OCI-LY3 (cell line): ENCODE results near the gene RNF113B.

ENCODE experiments used
- H2AFZ ChIP-seq: fragments of 200-600, 300-600 bp; shearing (Covaris generic); 2 replicates; pipeline ENCODE4 v1.6.0; 2014; ENCODE audit warnings: antibody characterized with exemption, low read depth, low read length
- H3K27ac ChIP-seq: fragments of 200-600, 300-600 bp; sonication (generic); 2 replicates; pipeline ENCODE4 v1.5.1; 2014; ENCODE audit warnings: mild to moderate bottlenecking, low read length, moderate library complexity, mixed read lengths
- H3K27me3 ChIP-seq: fragments of 200-600, 300-600 bp; sonication (generic); 2 replicates; pipeline ENCODE4 v1.6.1; 2014; ENCODE audit warnings: low read depth, low read length, mixed read lengths
- H3K36me3 ChIP-seq: fragments of 200-600, 300-600 bp; sonication (generic); replicated peaks from 2 replicates; pipeline ENCODE3; 2014; ENCODE audit warnings: low read depth, low read length, mixed read lengths
- H3K4me1 ChIP-seq: fragments of 300-600, 200-600 bp; sonication (generic); 2 replicates; pipeline ENCODE4 v1.6.1; 2014; ENCODE audit warnings: low read length, mixed read lengths
- H3K4me2 ChIP-seq: fragments of 200-600, 300-600 bp; sonication (generic); 2 replicates; pipeline ENCODE4 v1.6.1; 2014; ENCODE audit warnings: low read length, mixed read lengths
- H3K4me3 ChIP-seq: fragments of 300-600, 200-600 bp; sonication (generic); 2 replicates; pipeline ENCODE4 v1.5.1; 2014; ENCODE audit warnings: antibody characterized with exemption, mild to moderate bottlenecking, low read length, moderate library complexity
- H3K79me2 ChIP-seq: fragments of 300-600, 200-600 bp; shearing (Covaris generic); 2 replicates; pipeline ENCODE4 v1.6.1; 2014; ENCODE audit warnings: mild to moderate bottlenecking, low read length, mixed read lengths
- H3K9ac ChIP-seq: fragments of 300-600, 200-600 bp; shearing (Covaris generic); 2 replicates; pipeline ENCODE4 v1.6.0; 2014; ENCODE audit warnings: mild to moderate bottlenecking, low read length, moderate library complexity
- H3K9me3 ChIP-seq: fragments of 200-600, 300-600 bp; shearing (Covaris generic); 2 replicates; pipeline ENCODE4 v1.6.1; 2014; ENCODE audit warnings: low read length, mixed read lengths; ENCODE audit not compliant: insufficient read depth
- H4K20me1 ChIP-seq: fragments of 200-600, 300-600 bp; sonication (generic); 2 replicates; pipeline ENCODE4 v1.6.1; 2016; ENCODE audit warnings: low read length, mixed read lengths; ENCODE audit not compliant: insufficient read depth
- EZH2phosphoT487 ChIP-seq: fragments of 200-600 bp; shearing (Covaris generic); IDR thresholded peaks from 2 replicates; pipeline ENCODE4 v1.6.1; 2018; ENCODE audit warnings: antibody characterized with exemption, mixed run types, low read depth
- TF ChIP-seq, protein P1 (sequence below): fragments of 200-600, 300-600 bp; sonication (generic); IDR thresholded peaks from 2 replicates; pipeline ENCODE4 v1.5.1; 2014; ENCODE audit warnings: antibody characterized with exemption, low read length, low read depth

RNF113B gene

DNA sequence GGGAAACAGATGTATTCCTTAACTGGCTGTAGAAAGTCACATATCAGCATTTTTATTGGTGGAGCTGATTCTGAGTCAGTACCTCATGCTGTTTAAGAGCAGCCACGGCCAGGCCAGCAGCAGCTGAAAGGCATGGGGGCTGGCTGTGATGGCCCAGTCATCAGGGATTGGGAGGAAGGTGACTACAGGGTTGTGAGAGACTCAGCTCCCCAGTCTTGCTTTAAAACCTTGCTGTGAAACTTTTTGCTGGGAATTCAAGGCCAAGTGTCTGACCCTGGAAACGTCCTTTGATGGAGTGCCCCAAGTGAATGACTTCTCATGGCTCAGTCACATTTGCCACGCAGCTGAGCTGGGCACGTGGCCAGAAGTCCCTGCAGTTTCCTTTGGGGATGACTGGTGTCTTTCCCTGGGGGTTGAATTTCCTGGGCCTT is 39.1 kb upstream of the RNF113B start:
- H3K9me3 ChIP-seq: no peaks in the 10 kb centered on the region
- H2AFZ ChIP-seq: no peak overlapping the region
- TF ChIP-seq EZH2phosphoT487: no peak
- TF ChIP-seq, protein P1, sequence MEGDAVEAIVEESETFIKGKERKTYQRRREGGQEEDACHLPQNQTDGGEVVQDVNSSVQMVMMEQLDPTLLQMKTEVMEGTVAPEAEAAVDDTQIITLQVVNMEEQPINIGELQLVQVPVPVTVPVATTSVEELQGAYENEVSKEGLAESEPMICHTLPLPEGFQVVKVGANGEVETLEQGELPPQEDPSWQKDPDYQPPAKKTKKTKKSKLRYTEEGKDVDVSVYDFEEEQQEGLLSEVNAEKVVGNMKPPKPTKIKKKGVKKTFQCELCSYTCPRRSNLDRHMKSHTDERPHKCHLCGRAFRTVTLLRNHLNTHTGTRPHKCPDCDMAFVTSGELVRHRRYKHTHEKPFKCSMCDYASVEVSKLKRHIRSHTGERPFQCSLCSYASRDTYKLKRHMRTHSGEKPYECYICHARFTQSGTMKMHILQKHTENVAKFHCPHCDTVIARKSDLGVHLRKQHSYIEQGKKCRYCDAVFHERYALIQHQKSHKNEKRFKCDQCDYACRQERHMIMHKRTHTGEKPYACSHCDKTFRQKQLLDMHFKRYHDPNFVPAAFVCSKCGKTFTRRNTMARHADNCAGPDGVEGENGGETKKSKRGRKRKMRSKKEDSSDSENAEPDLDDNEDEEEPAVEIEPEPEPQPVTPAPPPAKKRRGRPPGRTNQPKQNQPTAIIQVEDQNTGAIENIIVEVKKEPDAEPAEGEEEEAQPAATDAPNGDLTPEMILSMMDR: no peak
- peaks cover 7% of the 10 kb centered on the region for H3K4me1 ChIP-seq
- no peaks in the 10 kb centered on the region for H3K36me3 ChIP-seq
- no peak overlapping the region for H3K27ac ChIP-seq
- no peaks in the 10 kb centered on the region for H3K27me3 ChIP-seq
- H3K9ac ChIP-seq: no peak overlapping the region
- H3K79me2 ChIP-seq: no peaks in the 10 kb centered on the region
- no peaks in the 10 kb centered on the region for H4K20me1 ChIP-seq
- H3K4me3 ChIP-seq: no peak overlapping the region
- no peak overlapping the region for H3K4me2 ChIP-seq

GRCh38 chr13:98215508-98215907 is 38.4 kb upstream of the RNF113B start:
- Histone ChIP-seq H3K79me2 (no peaks in the 10 kb centered on the region), H3K4me2 (no peak overlapping the region), H3K9ac (no peak overlapping the region), H4K20me1 (no peaks in the 10 kb centered on the region), H3K27ac (no peak overlapping the region), H3K9me3 (no peaks in the 10 kb centered on the region), H3K27me3 (no peaks in the 10 kb centered on the region), H3K4me1 (peaks cover 7% of the 10 kb centered on the region), H3K36me3 (no peaks in the 10 kb centered on the region), H2AFZ (no peak overlapping the region), H3K4me3 (no peak overlapping the region)
- TF ChIP-seq, protein P1: no peak
- no peak for TF ChIP-seq EZH2phosphoT487

DNA sequence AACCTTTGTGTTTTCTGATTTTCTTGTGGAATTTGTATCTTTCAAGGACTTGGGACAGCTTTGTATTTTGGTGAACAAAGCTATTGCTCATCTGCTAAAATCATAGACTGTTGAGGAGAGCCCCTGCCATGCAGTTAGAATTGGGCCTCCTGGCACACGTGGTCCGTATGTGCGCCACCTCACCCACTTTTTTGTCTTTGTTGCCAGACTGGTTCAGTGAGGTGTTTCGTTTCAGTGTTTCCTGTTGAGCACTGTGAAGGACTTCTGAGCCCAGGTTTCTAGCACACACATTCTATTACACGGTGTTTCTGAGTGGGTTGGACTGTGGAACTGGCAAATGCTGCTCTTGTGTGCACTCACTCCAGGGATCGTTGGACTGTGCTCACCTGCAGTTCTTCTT is 37.6 kb upstream of the RNF113B start:
- no peak overlapping the region for H3K4me3 ChIP-seq
- TF ChIP-seq EZH2phosphoT487: no peak
- TF ChIP-seq, protein P1: no peak
- no peaks in the 10 kb centered on the region for H3K79me2 ChIP-seq
- no peak overlapping the region for H3K27ac ChIP-seq
- H3K9ac ChIP-seq: no peak overlapping the region
- peaks cover 7% of the 10 kb centered on the region for H3K4me1 ChIP-seq
- H3K9me3 ChIP-seq: no peaks in the 10 kb centered on the region
- H3K27me3 ChIP-seq: no peaks in the 10 kb centered on the region
- H3K4me2 ChIP-seq: no peak overlapping the region
- H3K36me3 ChIP-seq: no peaks in the 10 kb centered on the region
- H4K20me1 ChIP-seq: no peaks in the 10 kb centered on the region
- no peak overlapping the region for H2AFZ ChIP-seq

- H2AFZ ChIP-seq: no peak overlapping the region
- H3K27me3 ChIP-seq: no peaks in the 10 kb centered on the region
- H3K4me3 ChIP-seq: no peak overlapping the region
- no peak overlapping the region for H3K27ac ChIP-seq
- H3K79me2 ChIP-seq: no peaks in the 10 kb centered on the region
- TF ChIP-seq, protein P1: no peak
- no peak for TF ChIP-seq EZH2phosphoT487
- no peak overlapping the region for H3K4me2 ChIP-seq
- no peak overlapping the region for H3K9ac ChIP-seq
- no peaks in the 10 kb centered on the region for H4K20me1 ChIP-seq
- H3K36me3 ChIP-seq: no peaks in the 10 kb centered on the region
- no peaks in the 10 kb centered on the region for H3K9me3 ChIP-seq
- H3K4me1 ChIP-seq: peaks cover 7% of the 10 kb centered on the region
These were observed 37.1 kb upstream of the RNF113B start for GRCh38 chr13:98214008-98214643.
